ENCODE results near the gene DNAJB2.

DNAJB2 gene

GRCh38 chr2:219261024-219261855 lies 17.9 kb upstream of the DNAJB2 start:
- H3K36me3 ChIP-seq (ENCODE audit: insufficient read depth, low read length), result no peaks in the 10 kb centered on the region
- H3K4me3 ChIP-seq (ENCODE audit: low read depth in 1 of 2, low read length in 2 of 2), result no peak overlapping the region
- no peak overlapping the region for H3K27ac ChIP-seq (ENCODE audit: low read depth, low read length)
- no peaks in the 10 kb centered on the region for H3K4me1 ChIP-seq (ENCODE audit: insufficient read depth, low read length)
- H3K27me3 ChIP-seq (ENCODE audit: control insufficient read depth in 1 of 2, insufficient read depth in 2 of 2, low read length in 2 of 2), result no peaks in the 10 kb centered on the region
- no peak overlapping the region for H3K9ac ChIP-seq (ENCODE audit: low read length)
- H3K9me3 ChIP-seq (ENCODE audit: low read length), result no peaks in the 10 kb centered on the region

DNA sequence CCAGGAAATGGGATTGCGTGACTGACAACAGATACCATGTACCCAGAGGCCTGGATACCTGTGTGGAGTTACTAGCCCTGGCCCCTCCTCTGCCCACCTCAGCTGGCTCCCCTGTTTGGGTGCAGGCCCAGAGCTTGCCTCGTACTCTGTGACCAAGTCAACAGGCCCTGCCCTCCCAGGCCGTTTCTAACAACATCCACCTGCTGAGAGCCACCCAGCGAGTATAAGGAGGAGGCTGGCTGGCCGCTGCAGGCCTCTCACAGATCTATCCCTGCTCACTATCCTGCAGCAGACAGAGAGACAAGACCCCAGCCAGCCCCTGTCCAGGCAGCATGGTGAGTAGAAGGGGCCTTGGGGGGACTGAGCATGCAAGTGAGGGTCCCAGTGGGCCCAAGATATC lies 12.9 kb upstream of the DNAJB2 start:
- H3K9me3 ChIP-seq (ENCODE audit: low read length), result no peaks in the 10 kb centered on the region
- no peaks in the 10 kb centered on the region for H3K36me3 ChIP-seq (ENCODE audit: insufficient read depth, low read length)
- H3K27ac ChIP-seq (ENCODE audit: low read depth, low read length), result no peak overlapping the region
- H3K4me3 ChIP-seq (ENCODE audit: low read depth in 1 of 2, low read length in 2 of 2), result no peak overlapping the region
- H3K4me1 ChIP-seq (ENCODE audit: insufficient read depth, low read length), result no peaks in the 10 kb centered on the region
- no peaks in the 10 kb centered on the region for H3K27me3 ChIP-seq (ENCODE audit: control insufficient read depth in 1 of 2, insufficient read depth in 2 of 2, low read length in 2 of 2)
- no peak overlapping the region for H3K9ac ChIP-seq (ENCODE audit: low read length)

GRCh38 chr2:219266886-219267285 lies 12.3 kb upstream of the DNAJB2 start:
- no peak overlapping the region for H3K9ac ChIP-seq (ENCODE audit: low read length)
- H3K9me3 ChIP-seq (ENCODE audit: low read length), result no peaks in the 10 kb centered on the region
- no peaks in the 10 kb centered on the region for H3K4me1 ChIP-seq (ENCODE audit: insufficient read depth, low read length)
- H3K27ac ChIP-seq (ENCODE audit: low read depth, low read length), result no peak overlapping the region
- H3K27me3 ChIP-seq (ENCODE audit: control insufficient read depth in 1 of 2, insufficient read depth in 2 of 2, low read length in 2 of 2), result no peaks in the 10 kb centered on the region
- no peak overlapping the region for H3K4me3 ChIP-seq (ENCODE audit: low read depth in 1 of 2, low read length in 2 of 2)
- H3K36me3 ChIP-seq (ENCODE audit: insufficient read depth, low read length), result no peaks in the 10 kb centered on the region

DNA sequence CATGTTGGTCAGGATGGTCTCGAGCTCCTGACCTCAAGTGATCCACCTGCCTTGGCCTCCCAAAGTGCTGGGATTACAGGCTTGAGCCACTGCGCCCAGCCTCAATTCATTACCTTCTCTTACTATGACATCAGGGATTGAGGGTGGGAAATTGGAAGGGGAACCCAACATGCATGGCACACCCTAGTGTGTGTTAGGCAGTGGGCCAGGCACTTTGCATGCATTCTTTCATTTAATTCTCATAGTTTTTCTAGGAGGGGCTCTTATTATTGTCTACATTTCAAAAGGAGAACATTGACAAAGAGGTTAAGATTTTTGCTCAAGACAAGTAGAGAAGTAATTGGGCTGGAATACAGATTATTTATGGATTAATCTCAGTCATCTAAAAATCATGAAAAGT lies 10.9 kb upstream of the DNAJB2 start:
- Histone ChIP-seq H3K4me1 (ENCODE audit: insufficient read depth, low read length) (no peaks in the 10 kb centered on the region), H3K27ac (ENCODE audit: low read depth, low read length) (no peak overlapping the region), H3K27me3 (ENCODE audit: control insufficient read depth in 1 of 2, insufficient read depth in 2 of 2, low read length in 2 of 2) (no peaks in the 10 kb centered on the region), H3K36me3 (ENCODE audit: insufficient read depth, low read length) (no peaks in the 10 kb centered on the region), H3K9me3 (ENCODE audit: low read length) (no peaks in the 10 kb centered on the region), H3K4me3 (ENCODE audit: low read depth in 1 of 2, low read length in 2 of 2) (no peak overlapping the region), H3K9ac (ENCODE audit: low read length) (no peak overlapping the region)

- H3K4me1 ChIP-seq (ENCODE audit: insufficient read depth, low read length), result no peaks in the 10 kb centered on the region
- no peaks in the 10 kb centered on the region for H3K36me3 ChIP-seq (ENCODE audit: insufficient read depth, low read length)
- no peaks in the 10 kb centered on the region for H3K27me3 ChIP-seq (ENCODE audit: control insufficient read depth in 1 of 2, insufficient read depth in 2 of 2, low read length in 2 of 2)
- H3K9ac ChIP-seq (ENCODE audit: low read length), result no peak overlapping the region
- H3K27ac ChIP-seq (ENCODE audit: low read depth, low read length), result no peak overlapping the region
- H3K4me3 ChIP-seq (ENCODE audit: low read depth in 1 of 2, low read length in 2 of 2), result no peak overlapping the region
- no peaks in the 10 kb centered on the region for H3K9me3 ChIP-seq (ENCODE audit: low read length)
Observed at GRCh38 chr2:219269362-219270054, 9.7 kb upstream of the DNAJB2 start.

DNA sequence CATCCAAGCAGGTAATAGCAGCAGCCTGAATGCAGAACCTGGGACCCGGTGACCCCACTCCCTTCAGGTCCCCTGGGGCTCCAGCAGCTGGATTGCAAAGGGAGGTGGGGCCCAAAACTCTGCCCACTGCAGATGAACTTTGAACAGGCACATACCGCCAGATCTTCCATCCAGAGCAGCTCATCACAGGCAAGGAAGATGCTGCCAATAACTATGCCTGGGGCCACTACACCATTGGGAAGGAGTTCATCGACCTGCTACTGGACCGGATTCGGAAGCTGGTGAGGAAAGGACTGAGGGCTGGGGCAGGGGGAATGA lies 9.2 kb upstream of the DNAJB2 start:
- Histone ChIP-seq H3K27me3 (ENCODE audit: control insufficient read depth in 1 of 2, insufficient read depth in 2 of 2, low read length in 2 of 2) (no peaks in the 10 kb centered on the region), H3K27ac (ENCODE audit: low read depth, low read length) (no peak overlapping the region), H3K36me3 (ENCODE audit: insufficient read depth, low read length) (no peaks in the 10 kb centered on the region), H3K4me3 (ENCODE audit: low read depth in 1 of 2, low read length in 2 of 2) (no peak overlapping the region), H3K4me1 (ENCODE audit: insufficient read depth, low read length) (no peaks in the 10 kb centered on the region), H3K9me3 (ENCODE audit: low read length) (no peaks in the 10 kb centered on the region), H3K9ac (ENCODE audit: low read length) (no peak overlapping the region)

- no peak overlapping the region for H3K27ac ChIP-seq (ENCODE audit: low read depth, low read length)
- H3K27me3 ChIP-seq (ENCODE audit: control insufficient read depth in 1 of 2, insufficient read depth in 2 of 2, low read length in 2 of 2), result no peaks in the 10 kb centered on the region
- H3K9me3 ChIP-seq (ENCODE audit: low read length), result no peaks in the 10 kb centered on the region
- H3K4me1 ChIP-seq (ENCODE audit: insufficient read depth, low read length), result no peaks in the 10 kb centered on the region
- H3K4me3 ChIP-seq (ENCODE audit: low read depth in 1 of 2, low read length in 2 of 2), result no peak overlapping the region
- H3K36me3 ChIP-seq (ENCODE audit: insufficient read depth, low read length), result no peaks in the 10 kb centered on the region
- no peak overlapping the region for H3K9ac ChIP-seq (ENCODE audit: low read length)
Observed at GRCh38 chr2:219271021-219271420, 8.1 kb upstream of the DNAJB2 start.

- no peaks in the 10 kb centered on the region for H3K9me3 ChIP-seq (ENCODE audit: low read length)
- H3K27me3 ChIP-seq (ENCODE audit: control insufficient read depth in 1 of 2, insufficient read depth in 2 of 2, low read length in 2 of 2), result no peaks in the 10 kb centered on the region
- no peak overlapping the region for H3K9ac ChIP-seq (ENCODE audit: low read length)
- no peaks in the 10 kb centered on the region for H3K36me3 ChIP-seq (ENCODE audit: insufficient read depth, low read length)
- no peak overlapping the region for H3K4me3 ChIP-seq (ENCODE audit: low read depth in 1 of 2, low read length in 2 of 2)
- H3K27ac ChIP-seq (ENCODE audit: low read depth, low read length), result no peak overlapping the region
- no peaks in the 10 kb centered on the region for H3K4me1 ChIP-seq (ENCODE audit: insufficient read depth, low read length)
Observed at GRCh38 chr2:219272356-219272755, 6.8 kb upstream of the DNAJB2 start.

DNA sequence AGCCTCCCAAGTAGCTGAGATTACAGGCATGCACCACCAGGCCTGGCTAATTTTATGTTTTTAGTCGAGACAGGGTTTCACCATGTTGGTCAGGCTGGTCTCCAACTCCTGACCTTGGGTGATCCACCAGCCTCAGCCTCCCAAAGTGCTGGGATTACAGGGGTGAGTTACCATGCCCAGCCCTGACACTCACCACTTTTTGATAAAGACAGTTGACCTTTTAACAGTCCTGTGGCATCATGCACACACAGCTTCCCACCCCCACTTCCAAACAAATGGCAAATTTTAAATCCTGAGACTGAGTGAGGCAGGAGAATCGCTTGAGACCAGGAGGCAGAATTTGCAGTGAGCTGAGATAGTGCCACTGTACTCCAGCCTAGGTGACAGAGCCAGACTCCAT lies 6.2 kb upstream of the DNAJB2 start:
- Histone ChIP-seq H3K9ac (ENCODE audit: low read length) (no peak overlapping the region), H3K27me3 (ENCODE audit: control insufficient read depth in 1 of 2, insufficient read depth in 2 of 2, low read length in 2 of 2) (no peaks in the 10 kb centered on the region), H3K36me3 (ENCODE audit: insufficient read depth, low read length) (no peaks in the 10 kb centered on the region), H3K9me3 (ENCODE audit: low read length) (no peaks in the 10 kb centered on the region), H3K4me3 (ENCODE audit: low read depth in 1 of 2, low read length in 2 of 2) (no peak overlapping the region), H3K4me1 (ENCODE audit: insufficient read depth, low read length) (peaks cover 6% of the 10 kb centered on the region), H3K27ac (ENCODE audit: low read depth, low read length) (no peak overlapping the region)

DNA sequence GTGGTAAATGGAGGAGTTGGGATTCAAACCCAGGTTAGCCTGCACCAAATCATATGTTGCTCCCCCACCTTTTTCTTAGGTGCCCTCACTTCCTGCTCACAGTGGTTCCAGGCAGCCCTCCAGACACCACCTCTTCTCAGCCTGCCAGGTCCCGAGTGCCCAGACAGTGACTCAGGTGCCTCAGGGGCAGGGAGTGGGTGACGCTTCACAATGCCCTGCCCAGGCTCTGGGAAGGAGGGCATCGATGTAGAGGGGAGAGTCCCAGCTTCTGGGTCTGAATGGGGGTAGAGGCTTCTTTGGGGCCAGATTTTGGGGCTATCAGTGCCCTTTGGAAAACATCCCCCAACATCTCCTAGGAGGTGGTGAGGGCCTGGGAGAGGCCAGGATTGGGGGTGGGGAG lies 5.2 kb upstream of the DNAJB2 start:
- Histone ChIP-seq H3K4me3 (ENCODE audit: low read depth in 1 of 2, low read length in 2 of 2) (no peak overlapping the region), H3K9ac (ENCODE audit: low read length) (no peak overlapping the region), H3K27me3 (ENCODE audit: control insufficient read depth in 1 of 2, insufficient read depth in 2 of 2, low read length in 2 of 2) (no peaks in the 10 kb centered on the region), H3K4me1 (ENCODE audit: insufficient read depth, low read length) (peaks cover 15% of the 10 kb centered on the region), H3K9me3 (ENCODE audit: low read length) (no peaks in the 10 kb centered on the region), H3K27ac (ENCODE audit: low read depth, low read length) (no peak overlapping the region), H3K36me3 (ENCODE audit: insufficient read depth, low read length) (no peaks in the 10 kb centered on the region)

DNA sequence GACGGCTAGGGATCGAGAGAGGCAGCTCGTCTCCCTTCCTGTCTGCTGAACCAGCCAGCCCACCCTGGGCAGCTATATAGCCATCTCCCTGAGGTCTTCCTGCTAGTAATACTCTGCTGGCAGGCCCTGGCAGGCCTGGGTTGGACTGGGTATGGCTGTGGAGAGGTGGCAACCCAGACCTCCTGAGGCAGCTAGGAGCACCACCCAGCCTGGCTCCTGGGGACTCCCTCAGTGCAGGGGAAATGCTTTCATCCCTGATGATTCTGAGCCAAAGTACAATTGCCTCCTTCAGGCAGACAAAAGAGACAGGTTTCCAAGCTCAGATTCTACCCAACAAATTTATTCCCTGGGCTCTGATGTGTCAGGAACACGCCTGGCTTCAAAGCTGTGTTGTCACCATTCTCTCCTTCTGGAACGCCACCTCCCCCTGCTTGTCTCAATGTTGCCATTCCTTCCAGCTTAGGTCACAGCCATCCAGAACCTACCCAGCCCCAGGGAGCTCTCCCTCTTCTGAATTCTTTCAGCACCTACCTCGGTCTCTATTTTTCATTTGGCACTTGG lies 4.7 kb upstream of the DNAJB2 start:
- no peaks in the 10 kb centered on the region for H3K36me3 ChIP-seq (ENCODE audit: insufficient read depth, low read length)
- H3K9me3 ChIP-seq (ENCODE audit: low read length), result no peaks in the 10 kb centered on the region
- H3K4me1 ChIP-seq (ENCODE audit: insufficient read depth, low read length), result peaks cover 15% of the 10 kb centered on the region
- H3K4me3 ChIP-seq (ENCODE audit: low read depth in 1 of 2, low read length in 2 of 2), result no peak overlapping the region
- H3K27ac ChIP-seq (ENCODE audit: low read depth, low read length), result no peak overlapping the region
- H3K9ac ChIP-seq (ENCODE audit: low read length), result no peak overlapping the region
- no peaks in the 10 kb centered on the region for H3K27me3 ChIP-seq (ENCODE audit: control insufficient read depth in 1 of 2, insufficient read depth in 2 of 2, low read length in 2 of 2)
